ENCODE results near the gene POLR3A.
A peak's percentile ranks its signal among the peaks of the same experiment; 100 is the strongest.

POLR3A gene

GRCh38 chr10:77978360-77978759 is 51.0 kb downstream of the POLR3A start:
- FAIRE-seq (no peak), DNase-seq (ENCODE audit: insufficient read length, low spot score) (no peak)
- TF ChIP-seq CTCF (IDR thresholded peaks at IDR 0.05; ENCODE audit: insufficient read depth, missing control alignments): no peak

GRCh38 chr10:77977934-77978333 is 51.4 kb downstream of the POLR3A start:
- no peak for TF ChIP-seq CTCF (IDR thresholded peaks at IDR 0.05; ENCODE audit: insufficient read depth, missing control alignments)
- FAIRE-seq (no peak), DNase-seq (ENCODE audit: insufficient read length, low spot score) (no peak)

- FAIRE-seq: no peak
- no peak for DNase-seq (ENCODE audit: insufficient read length, low spot score)
These were observed 52.3 kb downstream of the POLR3A start for GRCh38 chr10:77977016-77977415.

GRCh38 chr10:77975086-77975666 is 54.1 kb downstream of the POLR3A start:
- DNase-seq (ENCODE audit: insufficient read length, low spot score): no peak
- FAIRE-seq: no peak
- TF ChIP-seq CTCF (IDR thresholded peaks at IDR 0.05; ENCODE audit: insufficient read depth, missing control alignments): no peak

More at GRCh38 chr10:77977016-77977415, 52.3 kb downstream of the POLR3A start:
- TF ChIP-seq CTCF (IDR thresholded peaks at IDR 0.05; ENCODE audit: insufficient read depth, missing control alignments): no peak

GRCh38 chr10:77974396-77975074 is 54.8 kb downstream of the POLR3A start:
- FAIRE-seq: no peak
- DNase-seq (ENCODE audit: insufficient read length, low spot score): no peak
- peak; percentile 14 for TF ChIP-seq CTCF (IDR thresholded peaks at IDR 0.05; ENCODE audit: insufficient read depth, missing control alignments)

GRCh38 chr10:77973276-77973675 is 56.0 kb downstream of the POLR3A start:
- no peak for TF ChIP-seq CTCF (IDR thresholded peaks at IDR 0.05; ENCODE audit: insufficient read depth, missing control alignments)

GRCh38 chr10:77972148-77972547 is 57.2 kb downstream of the POLR3A start:
- no peak for FAIRE-seq
- no peak for TF ChIP-seq CTCF (IDR thresholded peaks at IDR 0.05; ENCODE audit: insufficient read depth, missing control alignments)
- no peak for DNase-seq (ENCODE audit: insufficient read length, low spot score)

More at GRCh38 chr10:77973276-77973675, 56.0 kb downstream of the POLR3A start:
- FAIRE-seq: no peak
- DNase-seq (ENCODE audit: insufficient read length, low spot score): no peak
